Gastroesophageal sphincter (tissue), 3 donors: ENCODE results near the gene GNA14.

ENCODE experiments used
- CTCF ChIP-seq, 4 experiments: fragments of 200-600 bp in 2 of 4; fragments of 450-650 bp in 2 of 4; sonication (generic) in 1 of 4; IDR thresholded peaks; one replicate each; pipeline ENCODE4 v1.5.1; 2017 to 2019; ENCODE audit warnings: antibody characterized with exemption in 4 of 4, mild to moderate bottlenecking in 2 of 4, moderate library complexity in 2 of 4
- POLR2A ChIP-seq, 2 donors: fragments of 450-650 bp; IDR thresholded peaks; one replicate each; pipeline ENCODE4 v1.6.1; 2017; ENCODE audit warnings: antibody characterized with exemption in 2 of 2, mild to moderate bottlenecking in 2 of 2, moderate library complexity in 1 of 2

GRCh38 chr9:77518688-77519087 lies 129.4 kb downstream of the GNA14 start:
- TF ChIP-seq CTCF (IDR thresholded peaks at IDR 0.05) (no peak), POLR2A (IDR thresholded peaks at IDR 0.05) (no peak)
